OCI-LY1 (cell line): Measurements from ENCODE around the gene CMIP.

Experiments
- EZH2 ChIP-seq: fragments of 200-600 bp; sonication (generic), shearing (Covaris generic); IDR thresholded peaks from 2 replicates; pipeline ENCODE4 v1.8.0; 2017; ENCODE audit warnings: borderline replicate concordance, mixed run types, mild to moderate bottlenecking, antibody characterized with exemption, low read length, moderate library complexity, mixed read lengths
- TF ChIP-seq, protein P1 (sequence below): fragments of 200-600 bp; sonication (generic), shearing (Covaris generic); IDR thresholded peaks from 2 replicates; pipeline ENCODE4 v1.5.1; 2017; ENCODE audit warnings: mild to moderate bottlenecking, antibody characterized with exemption, low read length, moderate library complexity, mixed read lengths

GRCh38 chr16:81457326-81458133 is 12.9 kb downstream of the CMIP start:
- TF ChIP-seq, protein P1, sequence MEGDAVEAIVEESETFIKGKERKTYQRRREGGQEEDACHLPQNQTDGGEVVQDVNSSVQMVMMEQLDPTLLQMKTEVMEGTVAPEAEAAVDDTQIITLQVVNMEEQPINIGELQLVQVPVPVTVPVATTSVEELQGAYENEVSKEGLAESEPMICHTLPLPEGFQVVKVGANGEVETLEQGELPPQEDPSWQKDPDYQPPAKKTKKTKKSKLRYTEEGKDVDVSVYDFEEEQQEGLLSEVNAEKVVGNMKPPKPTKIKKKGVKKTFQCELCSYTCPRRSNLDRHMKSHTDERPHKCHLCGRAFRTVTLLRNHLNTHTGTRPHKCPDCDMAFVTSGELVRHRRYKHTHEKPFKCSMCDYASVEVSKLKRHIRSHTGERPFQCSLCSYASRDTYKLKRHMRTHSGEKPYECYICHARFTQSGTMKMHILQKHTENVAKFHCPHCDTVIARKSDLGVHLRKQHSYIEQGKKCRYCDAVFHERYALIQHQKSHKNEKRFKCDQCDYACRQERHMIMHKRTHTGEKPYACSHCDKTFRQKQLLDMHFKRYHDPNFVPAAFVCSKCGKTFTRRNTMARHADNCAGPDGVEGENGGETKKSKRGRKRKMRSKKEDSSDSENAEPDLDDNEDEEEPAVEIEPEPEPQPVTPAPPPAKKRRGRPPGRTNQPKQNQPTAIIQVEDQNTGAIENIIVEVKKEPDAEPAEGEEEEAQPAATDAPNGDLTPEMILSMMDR, result no peak
- no peak for TF ChIP-seq EZH2
